ENCODE measurements around the gene C14orf93.

C14orf93 gene

GRCh38 chr14:23009939-23010726 is at the start of gene C14orf93:
Gene C14orf93, minus strand, starts transcription at chr14:23010143. Its CDS starts 11,120 bp downstream, at chr14:22999023.
- peak; percentile 65 for DNase-seq

- no peak for DNase-seq
These were observed 48.9 kb upstream of the C14orf93 start for GRCh38 chr14:23058654-23059504.

- peak; percentile 80 for DNase-seq
These were observed 48.1 kb upstream of the C14orf93 start for GRCh38 chr14:23057757-23058653.

- peak; percentile 64 for DNase-seq
These were observed 47.2 kb upstream of the C14orf93 start, which contains the start of gene CDH24 for GRCh38 chr14:23056956-23057756. Gene CDH24, minus strand, starts transcription at chr14:23057520. Its CDS starts 1,787 bp downstream, at chr14:23055733.

GRCh38 chr14:23056145-23056955 is 46.4 kb upstream of the C14orf93 start:
- DNase-seq, result peak; percentile 63

- DNase-seq, result no peak
These were observed 45.7 kb upstream of the C14orf93 start for GRCh38 chr14:23055621-23056144.

- DNase-seq, result no peak
These were observed 45.2 kb upstream of the C14orf93 start for GRCh38 chr14:23055147-23055550.

- no peak for DNase-seq
These were observed 44.3 kb upstream of the C14orf93 start for GRCh38 chr14:23054000-23054811.

- DNase-seq, result no peak
These were observed 43.5 kb upstream of the C14orf93 start for GRCh38 chr14:23053426-23053825.

GRCh38 chr14:23052671-23053070 is 42.7 kb upstream of the C14orf93 start:
- DNase-seq, result no peak

- no peak for DNase-seq
These were observed 42.3 kb upstream of the C14orf93 start for GRCh38 chr14:23052182-23052623.

- no peak for DNase-seq
These were observed 41.5 kb upstream of the C14orf93 start for GRCh38 chr14:23051141-23052057.

- DNase-seq, result no peak
These were observed 39.1 kb upstream of the C14orf93 start for GRCh38 chr14:23049011-23049410.

- no peak for DNase-seq
These were observed 38.1 kb upstream of the C14orf93 start for GRCh38 chr14:23047751-23048693.

- DNase-seq, result no peak
These were observed 37.2 kb upstream of the C14orf93 start for GRCh38 chr14:23047034-23047634.

GRCh38 chr14:23045419-23046357 is 35.7 kb upstream of the C14orf93 start:
- no peak for DNase-seq
